Renal cortex interstitium (tissue), 15 donors: ENCODE results near the gene KCNIP2. TPM values are rescaled to one million over a fixed set of nuclear protein-coding genes. Genes with fewer than 3 reads are reported as not detected.

Source experiments
- DNase-seq, 11 donors: peaks; one replicate each; pipeline ENCODE4 v3.0.0-alpha.2; 2013; ENCODE audit warnings: low read depth in 9 of 11, low spot score in 4 of 11; ENCODE audit errors: extremely low read depth in 1 of 11
- long read RNA-seq, 16 experiments: transcript quantifications; one replicate each; lab custom pipeline, GENCODE V29; 2026
- polyA plus RNA-seq, 3 donors: library from polyadenylated mRNA; unstranded; fragments of 120-200 nt; gene quantifications; one replicate each; pipeline ENCODE4 v1.2.1, GENCODE V29; 2013; ENCODE audit not compliant: insufficient read length in 3 of 3

The KCNIP2 gene
- polyA plus RNA-seq, result 1 to 10 TPM; 4.0 to 8.1 (median 4.2) TPM
- long read RNA-seq, donor 1, result 0 reads
- long read RNA-seq, donor 2, result 0 reads
- long read RNA-seq, donor 3, result 0 reads
- long read RNA-seq, donor 4, result 0 reads
- long read RNA-seq, donor 5, result 0 reads
- long read RNA-seq, donor 6, result 0 reads
- long read RNA-seq, donor 7, result 0 reads
- long read RNA-seq, donor 8, result 0 reads
- long read RNA-seq, donor 9, result 0 reads
- long read RNA-seq, donor 10, result 0 reads
- long read RNA-seq, donor 11, result 0 reads
- long read RNA-seq, donor 12, result 0 reads
- long read RNA-seq, donor 13, result 0 reads
- long read RNA-seq, donor 14, result 0 reads
- long read RNA-seq, donor 15, result 0 reads
- long read RNA-seq, donor 16, result 0 reads

- DNase-seq, result no peak
These were observed at the start of gene KCNIP2 for GRCh38 chr10:101843032-101844021. Gene KCNIP2, minus strand, starts transcription at chr10:101843800. Its CDS starts 232 bp downstream, at chr10:101843568.

- no peak for DNase-seq
These were observed 49.3 kb upstream of the KCNIP2 start for GRCh38 chr10:101892782-101893391.

GRCh38 chr10:101889256-101890210, 45.9 kb upstream of the KCNIP2 start:
- DNase-seq, result peak in 10 of 11 donors; percentile 35 to 65 (median 55)

GRCh38 chr10:101888251-101888949, 44.8 kb upstream of the KCNIP2 start:
- no peak for DNase-seq

- no peak for DNase-seq
These were observed 44.2 kb upstream of the KCNIP2 start for GRCh38 chr10:101887775-101888174.

GRCh38 chr10:101886521-101887312, 43.1 kb upstream of the KCNIP2 start:
- DNase-seq, result no peak

- no peak for DNase-seq
These were observed 37.6 kb upstream of the KCNIP2 start for GRCh38 chr10:101881036-101881774.

GRCh38 chr10:101880232-101880573, 36.6 kb upstream of the KCNIP2 start:
- no peak for DNase-seq

- no peak for DNase-seq
These were observed 36.0 kb upstream of the KCNIP2 start for GRCh38 chr10:101879456-101880231.

GRCh38 chr10:101878869-101879268, 35.3 kb upstream of the KCNIP2 start:
- no peak for DNase-seq

- no peak for DNase-seq
These were observed 31.6 kb upstream of the KCNIP2 start for GRCh38 chr10:101875068-101875688.

GRCh38 chr10:101874252-101874651, 30.7 kb upstream of the KCNIP2 start:
- no peak for DNase-seq

GRCh38 chr10:101867931-101868330, 24.3 kb upstream of the KCNIP2 start:
- no peak for DNase-seq

- DNase-seq, result no peak
These were observed 15.9 kb upstream of the KCNIP2 start for GRCh38 chr10:101859530-101859929.

GRCh38 chr10:101858723-101859500, 15.3 kb upstream of the KCNIP2 start:
- no peak for DNase-seq
